DOHH2 (cell line): ENCODE data around the gene NHERF2.

Experiments used
- EZH2phosphoT487 ChIP-seq: fragments of 200-600 bp; sonication (generic); IDR thresholded peaks from 2 replicates; pipeline ENCODE4 v1.6.1; 2017; ENCODE audit warnings: borderline replicate concordance, mild to moderate bottlenecking, antibody characterized with exemption, low read length, moderate library complexity, mixed read lengths
- TF ChIP-seq, protein P1 (sequence below): fragments of 200-600 bp; sonication (generic); IDR thresholded peaks from one replicate; pipeline ENCODE4 v1.5.1; 2014; ENCODE audit warnings: antibody characterized with exemption, mild to moderate bottlenecking, low read depth, low read length; ENCODE audit not compliant: poor library complexity, severe bottlenecking

DNA sequence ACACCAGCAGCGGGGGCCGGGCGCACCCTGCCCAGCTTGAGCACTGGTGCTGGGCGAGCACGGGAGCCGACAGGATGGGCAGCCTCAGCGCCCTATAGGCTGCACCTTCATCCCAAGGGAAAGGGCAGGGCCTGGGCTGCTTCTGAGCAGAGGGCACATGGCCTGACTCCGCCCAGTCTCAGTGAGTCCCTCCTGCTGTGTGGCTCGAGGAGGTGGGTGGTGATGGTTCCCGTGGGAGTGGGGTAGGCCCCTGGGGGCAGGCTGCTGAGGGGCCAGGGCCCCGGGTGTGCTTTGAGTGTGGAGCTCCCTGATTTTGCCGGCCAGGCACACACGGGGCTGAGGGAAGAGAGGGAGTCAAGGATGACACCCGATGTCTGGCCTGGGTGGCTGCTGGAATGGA is 59.0 kb downstream of the NHERF2 start:
- TF ChIP-seq, protein P1, sequence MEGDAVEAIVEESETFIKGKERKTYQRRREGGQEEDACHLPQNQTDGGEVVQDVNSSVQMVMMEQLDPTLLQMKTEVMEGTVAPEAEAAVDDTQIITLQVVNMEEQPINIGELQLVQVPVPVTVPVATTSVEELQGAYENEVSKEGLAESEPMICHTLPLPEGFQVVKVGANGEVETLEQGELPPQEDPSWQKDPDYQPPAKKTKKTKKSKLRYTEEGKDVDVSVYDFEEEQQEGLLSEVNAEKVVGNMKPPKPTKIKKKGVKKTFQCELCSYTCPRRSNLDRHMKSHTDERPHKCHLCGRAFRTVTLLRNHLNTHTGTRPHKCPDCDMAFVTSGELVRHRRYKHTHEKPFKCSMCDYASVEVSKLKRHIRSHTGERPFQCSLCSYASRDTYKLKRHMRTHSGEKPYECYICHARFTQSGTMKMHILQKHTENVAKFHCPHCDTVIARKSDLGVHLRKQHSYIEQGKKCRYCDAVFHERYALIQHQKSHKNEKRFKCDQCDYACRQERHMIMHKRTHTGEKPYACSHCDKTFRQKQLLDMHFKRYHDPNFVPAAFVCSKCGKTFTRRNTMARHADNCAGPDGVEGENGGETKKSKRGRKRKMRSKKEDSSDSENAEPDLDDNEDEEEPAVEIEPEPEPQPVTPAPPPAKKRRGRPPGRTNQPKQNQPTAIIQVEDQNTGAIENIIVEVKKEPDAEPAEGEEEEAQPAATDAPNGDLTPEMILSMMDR: no peak
- TF ChIP-seq EZH2phosphoT487: no peak
